Dendritic cell treated with granulocyte-macrophage colony-stimulating factor and Interleukin-4, amounts not matched to agents 40 ng/mL and 50 ng/mL, for 4 days (primary cell): ENCODE results near the gene NUDT5.

ENCODE experiments used
- H3K27ac Mint-ChIP-seq: one replicate; pipeline ENCODE4 v1.8.0; 2022; ENCODE audit warnings: mild to moderate bottlenecking, mixed read lengths
- H3K27me3 Mint-ChIP-seq: one replicate; pipeline ENCODE4 v1.8.0; 2022; ENCODE audit warnings: mild to moderate bottlenecking, mixed read lengths
- H3K36me3 Mint-ChIP-seq: one replicate; pipeline ENCODE4 v1.8.0; 2022; ENCODE audit warnings: low read depth, mixed read lengths
- H3K4me1 Mint-ChIP-seq: one replicate; pipeline ENCODE4 v1.8.0; 2022; ENCODE audit warnings: low read depth, mixed read lengths
- H3K4me3 Mint-ChIP-seq: one replicate; pipeline ENCODE4 v1.8.0; 2022; ENCODE audit warnings: mild to moderate bottlenecking, moderate library complexity, mixed read lengths
- H3K9me3 Mint-ChIP-seq: one replicate; pipeline ENCODE4 v1.8.0; 2022; ENCODE audit warnings: mixed read lengths
- intact Hi-C: fragments of 100-400 bp; cut with micrococcal nuclease; formaldehyde crosslinking; loops from one replicate; pipeline ENCODE4 v1.15.0; 2022

The NUDT5 gene

DNA sequence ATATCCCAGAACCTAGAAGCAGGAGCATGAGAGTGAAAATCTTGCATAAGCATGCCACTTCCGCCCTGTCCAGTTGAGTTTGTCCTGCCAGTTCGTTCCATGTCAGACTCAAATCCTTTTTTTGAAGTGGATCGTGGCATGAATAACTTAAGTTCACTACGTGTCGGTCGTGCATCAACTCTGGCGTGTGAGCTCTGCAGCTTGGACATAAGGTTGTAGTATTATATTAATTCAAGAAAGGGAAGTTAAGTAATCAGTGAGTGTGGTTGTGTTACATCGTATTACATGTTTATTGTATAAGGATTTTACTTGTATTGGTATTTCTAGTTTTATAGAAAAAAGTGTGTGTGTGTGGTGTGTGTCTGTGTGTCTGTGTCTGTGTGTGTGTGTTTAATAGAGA lies 23.3 kb upstream of the NUDT5 start:
- intact Hi-C loops: no loop called here
- peaks cover 71% of the 10 kb centered on the region for H3K36me3 Mint-ChIP-seq
- no peaks in the 10 kb centered on the region for H3K9me3 Mint-ChIP-seq
- H3K4me3 Mint-ChIP-seq: no peak overlapping the region
- H3K27me3 Mint-ChIP-seq: no peaks in the 10 kb centered on the region
- H3K4me1 Mint-ChIP-seq: peaks cover 46% of the 10 kb centered on the region
- peak overlapping the region; percentile 28 for H3K27ac Mint-ChIP-seq

DNA sequence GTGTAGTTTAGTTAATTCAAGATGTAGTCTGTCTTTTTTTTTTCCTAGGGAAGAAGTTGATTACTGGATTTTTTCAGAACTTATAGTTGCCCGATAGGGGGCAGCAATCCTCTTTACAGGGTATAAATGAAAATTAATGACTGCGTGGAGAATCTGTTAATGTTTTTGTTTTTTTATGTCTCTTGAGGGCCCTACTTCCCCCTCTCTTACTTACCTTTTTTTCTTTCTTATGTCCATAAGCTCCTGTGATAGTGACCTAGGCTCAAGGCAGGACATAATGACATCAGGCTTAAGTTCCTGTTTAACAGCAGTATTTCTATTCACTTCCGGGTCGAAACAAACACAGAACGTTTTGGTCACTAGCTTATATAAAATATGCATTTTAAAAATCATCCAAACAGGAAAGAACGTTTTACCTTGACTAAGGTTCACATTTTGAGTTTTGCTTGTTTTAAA lies 19.1 kb upstream of the NUDT5 start:
- Mint-ChIP-seq H3K27me3 (no peaks in the 10 kb centered on the region), H3K4me3 (peak overlapping the region; percentile 15), H3K9me3 (no peaks in the 10 kb centered on the region), H3K4me1 (peaks cover 29% of the 10 kb centered on the region), H3K27ac (peak overlapping the region; percentile 68), H3K36me3 (peaks cover 79% of the 10 kb centered on the region)
- intact Hi-C loops: loop anchor here (5.0 kb wide), 1 partner anchor 498 kb away; no protein-coding TSS in a partner anchor

- no peaks in the 10 kb centered on the region for H3K9me3 Mint-ChIP-seq
- no peak overlapping the region for H3K4me3 Mint-ChIP-seq
- peaks cover 22% of the 10 kb centered on the region for H3K4me1 Mint-ChIP-seq
- intact Hi-C loops: loop anchor here (5.0 kb wide), 1 partner anchor 498 kb away; no protein-coding TSS in a partner anchor
- no peaks in the 10 kb centered on the region for H3K27me3 Mint-ChIP-seq
- peak overlapping the region; percentile 68 for H3K27ac Mint-ChIP-seq
- H3K36me3 Mint-ChIP-seq: peaks cover 79% of the 10 kb centered on the region
Measured at GRCh38 chr10:12214093-12214492, 18.4 kb upstream of the NUDT5 start.

GRCh38 chr10:12213621-12214020 lies 17.9 kb upstream of the NUDT5 start:
- Mint-ChIP-seq H3K27me3 (no peaks in the 10 kb centered on the region), H3K4me1 (peaks cover 17% of the 10 kb centered on the region), H3K27ac (no peak overlapping the region), H3K36me3 (peaks cover 79% of the 10 kb centered on the region), H3K4me3 (no peak overlapping the region), H3K9me3 (no peaks in the 10 kb centered on the region)
- intact Hi-C loops: loop anchor here (5.0 kb wide), 1 partner anchor 499 kb away; no protein-coding TSS in a partner anchor

- H3K27me3 Mint-ChIP-seq: no peaks in the 10 kb centered on the region
- no peaks in the 10 kb centered on the region for H3K9me3 Mint-ChIP-seq
- H3K4me1 Mint-ChIP-seq: peaks cover 15% of the 10 kb centered on the region
- H3K36me3 Mint-ChIP-seq: peaks cover 80% of the 10 kb centered on the region
- intact Hi-C loops: loop anchor here (5.0 kb wide), 1 partner anchor 500 kb away; no protein-coding TSS in a partner anchor
- no peak overlapping the region for H3K27ac Mint-ChIP-seq
- H3K4me3 Mint-ChIP-seq: no peak overlapping the region
Measured at GRCh38 chr10:12212454-12212853, 16.8 kb upstream of the NUDT5 start.

GRCh38 chr10:12208460-12208859 lies 12.8 kb upstream of the NUDT5 start:
- intact Hi-C loops: no loop called here
- Mint-ChIP-seq H3K4me1 (no peaks in the 10 kb centered on the region), H3K9me3 (no peaks in the 10 kb centered on the region), H3K36me3 (peaks cover 88% of the 10 kb centered on the region), H3K27ac (no peak overlapping the region), H3K4me3 (no peak overlapping the region), H3K27me3 (no peaks in the 10 kb centered on the region)

GRCh38 chr10:12207114-12207513 lies 11.4 kb upstream of the NUDT5 start:
- no peaks in the 10 kb centered on the region for H3K4me1 Mint-ChIP-seq
- no peak overlapping the region for H3K4me3 Mint-ChIP-seq
- H3K9me3 Mint-ChIP-seq: no peaks in the 10 kb centered on the region
- peaks cover 88% of the 10 kb centered on the region for H3K36me3 Mint-ChIP-seq
- H3K27me3 Mint-ChIP-seq: no peaks in the 10 kb centered on the region
- intact Hi-C loops: no loop called here
- H3K27ac Mint-ChIP-seq: no peak overlapping the region

DNA sequence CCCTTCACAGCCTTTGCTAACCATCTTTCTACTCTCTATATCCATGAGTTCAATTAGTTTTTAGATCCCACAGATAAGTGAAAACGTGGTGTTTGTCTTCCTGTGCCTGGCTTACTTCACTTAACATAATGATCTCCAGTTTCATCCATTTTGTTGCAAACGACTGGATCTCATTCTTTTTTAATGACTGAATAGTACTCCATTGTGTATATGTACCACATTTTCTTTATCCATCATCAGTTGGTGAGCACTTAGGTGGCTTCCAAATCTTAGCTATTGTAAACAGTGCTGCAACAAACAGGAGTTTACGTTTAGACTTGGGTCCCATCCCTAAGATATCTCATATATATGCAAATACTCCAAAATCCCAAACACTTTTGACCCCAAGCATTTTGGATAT lies 9.4 kb upstream of the NUDT5 start:
- Mint-ChIP-seq H3K4me1 (no peaks in the 10 kb centered on the region), H3K36me3 (peaks cover 85% of the 10 kb centered on the region), H3K4me3 (no peak overlapping the region), H3K27ac (no peak overlapping the region), H3K9me3 (no peaks in the 10 kb centered on the region), H3K27me3 (no peaks in the 10 kb centered on the region)
- intact Hi-C loops: no loop called here

DNA sequence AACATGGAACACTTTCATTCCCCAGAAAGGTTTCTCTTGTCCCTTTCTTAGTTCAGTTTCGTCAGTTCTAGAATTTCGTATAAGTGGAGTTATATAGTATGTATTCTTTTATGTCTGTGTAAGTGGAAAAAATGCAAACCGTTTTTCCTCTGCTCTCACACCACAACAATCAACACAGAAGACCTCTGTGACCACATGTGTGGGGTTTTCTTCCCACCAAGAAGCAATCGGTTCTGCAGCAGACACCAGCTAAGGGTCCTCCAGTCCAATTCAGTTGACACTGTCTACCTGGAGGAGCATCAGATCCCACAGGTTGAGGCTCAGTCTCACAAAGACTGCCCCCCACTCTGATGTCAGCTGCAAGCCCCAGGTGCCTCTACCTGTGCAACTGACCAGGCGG lies 6.5 kb upstream of the NUDT5 start:
- H3K4me3 Mint-ChIP-seq: no peak overlapping the region
- intact Hi-C loops: no loop called here
- no peaks in the 10 kb centered on the region for H3K27me3 Mint-ChIP-seq
- H3K4me1 Mint-ChIP-seq: peaks cover 10% of the 10 kb centered on the region
- H3K36me3 Mint-ChIP-seq: peaks cover 68% of the 10 kb centered on the region
- H3K9me3 Mint-ChIP-seq: no peaks in the 10 kb centered on the region
- H3K27ac Mint-ChIP-seq: no peak overlapping the region

- Mint-ChIP-seq H3K27me3 (no peaks in the 10 kb centered on the region), H3K4me1 (peaks cover 13% of the 10 kb centered on the region), H3K4me3 (no peak overlapping the region), H3K9me3 (no peaks in the 10 kb centered on the region), H3K36me3 (peaks cover 63% of the 10 kb centered on the region), H3K27ac (no peak overlapping the region)
- intact Hi-C loops: no loop called here
Measured at GRCh38 chr10:12201543-12201942, 5.9 kb upstream of the NUDT5 start.

- Mint-ChIP-seq H3K36me3 (peaks cover 65% of the 10 kb centered on the region), H3K4me3 (no peak overlapping the region), H3K4me1 (peaks cover 16% of the 10 kb centered on the region), H3K27me3 (no peaks in the 10 kb centered on the region), H3K9me3 (no peaks in the 10 kb centered on the region), H3K27ac (no peak overlapping the region)
- intact Hi-C loops: no loop called here
Measured at GRCh38 chr10:12200850-12201249, 5.2 kb upstream of the NUDT5 start.

DNA sequence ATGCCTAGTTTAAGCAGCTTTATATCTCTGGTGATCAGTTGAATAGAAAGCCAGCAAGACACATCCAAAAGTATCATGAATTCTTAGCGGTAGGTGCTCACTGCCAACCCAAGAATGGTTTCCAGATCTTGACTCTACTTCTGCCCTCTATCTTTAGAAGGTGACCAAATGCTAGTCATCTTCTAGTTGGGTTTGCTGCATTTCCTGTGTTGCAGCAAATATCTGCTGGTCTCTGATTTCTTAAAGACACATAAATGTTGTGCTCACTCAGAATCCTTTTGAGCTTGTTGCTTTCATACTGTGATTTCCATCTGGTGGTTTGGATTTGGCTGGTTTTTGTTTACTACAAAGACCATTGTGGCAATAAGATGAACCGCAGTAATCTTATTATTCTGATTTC lies 2.5 kb upstream of the NUDT5 start:
- peaks cover 35% of the 10 kb centered on the region for H3K4me1 Mint-ChIP-seq

GRCh38 chr10:12196531-12197211 lies 980 bp upstream of the NUDT5 start:
- H3K4me1 Mint-ChIP-seq: peaks cover 47% of the 10 kb centered on the region
- peak overlapping the region; percentile 95 for H3K4me3 Mint-ChIP-seq
- H3K9me3 Mint-ChIP-seq: no peaks in the 10 kb centered on the region
- peak overlapping the region; percentile 95 for H3K27ac Mint-ChIP-seq
- intact Hi-C loops: loop anchor here (5.0 kb wide), 2 partner anchors 69 to 516 kb away; partner anchors contain the start of gene SEC61A2
- peaks cover 55% of the 10 kb centered on the region for H3K36me3 Mint-ChIP-seq
- H3K27me3 Mint-ChIP-seq: no peaks in the 10 kb centered on the region

More for the DNA sequence above, 2.5 kb upstream of the NUDT5 start:
- intact Hi-C loops: loop anchor here (5.0 kb wide), 2 partner anchors 71 to 514 kb away; partner anchors contain the start of gene SEC61A2
- Mint-ChIP-seq H3K27me3 (no peaks in the 10 kb centered on the region), H3K4me3 (no peak overlapping the region), H3K9me3 (no peaks in the 10 kb centered on the region), H3K27ac (no peak overlapping the region), H3K36me3 (peaks cover 57% of the 10 kb centered on the region)

DNA sequence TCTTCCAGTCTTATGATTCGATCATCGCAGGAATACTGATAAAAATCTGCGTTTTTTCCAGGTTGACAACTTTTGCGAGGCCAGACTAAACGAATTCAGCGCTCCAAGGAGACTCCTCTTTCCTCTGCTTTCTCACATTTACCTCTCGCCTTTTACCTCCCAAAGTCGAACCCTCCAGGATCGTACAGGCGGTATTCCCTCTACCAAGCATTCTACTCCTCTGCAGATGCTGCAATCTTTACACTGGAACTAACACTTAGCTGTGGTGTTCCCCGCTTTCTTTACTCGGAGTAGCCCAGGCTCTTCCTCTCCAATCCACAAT lies 449 bp downstream of the NUDT5 start:
- H3K27me3 Mint-ChIP-seq: no peaks in the 10 kb centered on the region
- H3K27ac Mint-ChIP-seq: peak overlapping the region; percentile 95
- peak overlapping the region; percentile 95 for H3K4me3 Mint-ChIP-seq
- no peaks in the 10 kb centered on the region for H3K9me3 Mint-ChIP-seq
- intact Hi-C loops: loop anchor here (5.0 kb wide), 2 partner anchors 68 to 517 kb away; partner anchors contain the start of gene SEC61A2
- peaks cover 58% of the 10 kb centered on the region for H3K4me1 Mint-ChIP-seq
- peaks cover 53% of the 10 kb centered on the region for H3K36me3 Mint-ChIP-seq
